IPS-NIHi11 (cell line): ENCODE data around the gene ARMC10.
"Not testable (repeated sequence)": the region's sequence is repeated elsewhere in the genome, so short reads cannot be mapped to it uniquely, and the experiment has no call there.

Experiments used
- DNase-seq: peaks from one replicate; pipeline ENCODE4 v3.0.0; 2012; ENCODE audit warnings: mixed read lengths, low spot score

The ARMC10 gene

GRCh38 chr7:103074519-103075336 is at the start of gene ARMC10, which contains the start of gene FBXL13:
Gene ARMC10 (plus strand): TSS chr7:103075140. CDS start chr7:103075273, 133 bp downstream.
Gene FBXL13 (minus strand): TSS chr7:103074796.
- peak; percentile 90 for DNase-seq

GRCh38 chr7:103025341-103025740 is 49.6 kb upstream of the ARMC10 start:
- no peak for DNase-seq

GRCh38 chr7:103031024-103031423 is 43.9 kb upstream of the ARMC10 start:
- no peak for DNase-seq

- no peak for DNase-seq
Observed at GRCh38 chr7:103031781-103032180, 43.2 kb upstream of the ARMC10 start.

GRCh38 chr7:103034318-103034717 is 40.6 kb upstream of the ARMC10 start:
- not testable (repeated sequence) for DNase-seq

GRCh38 chr7:103037476-103037822 is 37.5 kb upstream of the ARMC10 start:
- no peak for DNase-seq

- not testable (repeated sequence) for DNase-seq
Observed at GRCh38 chr7:103037823-103038739, 36.9 kb upstream of the ARMC10 start.

GRCh38 chr7:103041815-103042214 is 33.1 kb upstream of the ARMC10 start:
- DNase-seq, result not testable (repeated sequence)

- DNase-seq, result no peak
Observed at GRCh38 chr7:103048833-103049232, 26.1 kb upstream of the ARMC10 start.

- no peak for DNase-seq
Observed at GRCh38 chr7:103051519-103051918, 23.4 kb upstream of the ARMC10 start.

- not testable (repeated sequence) for DNase-seq
Observed at GRCh38 chr7:103056006-103056405, 18.9 kb upstream of the ARMC10 start.

GRCh38 chr7:103058122-103058521 is 16.8 kb upstream of the ARMC10 start:
- no peak for DNase-seq

GRCh38 chr7:103059471-103059870 is 15.5 kb upstream of the ARMC10 start:
- no peak for DNase-seq

- no peak for DNase-seq
Observed at GRCh38 chr7:103063895-103064294, 11.0 kb upstream of the ARMC10 start.

GRCh38 chr7:103065667-103066066 is 9.3 kb upstream of the ARMC10 start:
- peak; percentile 55 for DNase-seq

- no peak for DNase-seq
Observed at GRCh38 chr7:103068414-103069403, 6.2 kb upstream of the ARMC10 start.

GRCh38 chr7:103071000-103071399 is 3.9 kb upstream of the ARMC10 start:
- no peak for DNase-seq

- no peak for DNase-seq
Observed at GRCh38 chr7:103073989-103074518, 886 bp upstream of the ARMC10 start.

GRCh38 chr7:103075337-103075918 is 488 bp downstream of the ARMC10 start:
- DNase-seq, result peak; percentile 84

GRCh38 chr7:103076764-103077163 is 1.8 kb downstream of the ARMC10 start:
- no peak for DNase-seq

GRCh38 chr7:103077318-103077717 is 2.4 kb downstream of the ARMC10 start:
- no peak for DNase-seq
